Measurements from ENCODE around the gene CCSER2. TPM values are rescaled to one million over a fixed set of nuclear protein-coding genes. Genes with fewer than 3 reads are reported as not detected.
A peak's percentile ranks its signal among the peaks of the same experiment; 100 is the strongest.

CCSER2 gene
- polyA plus RNA-seq, 2 of the 4 experiments (the other 2 are of a cell fraction): 9.2 to 28.2 TPM

DNA sequence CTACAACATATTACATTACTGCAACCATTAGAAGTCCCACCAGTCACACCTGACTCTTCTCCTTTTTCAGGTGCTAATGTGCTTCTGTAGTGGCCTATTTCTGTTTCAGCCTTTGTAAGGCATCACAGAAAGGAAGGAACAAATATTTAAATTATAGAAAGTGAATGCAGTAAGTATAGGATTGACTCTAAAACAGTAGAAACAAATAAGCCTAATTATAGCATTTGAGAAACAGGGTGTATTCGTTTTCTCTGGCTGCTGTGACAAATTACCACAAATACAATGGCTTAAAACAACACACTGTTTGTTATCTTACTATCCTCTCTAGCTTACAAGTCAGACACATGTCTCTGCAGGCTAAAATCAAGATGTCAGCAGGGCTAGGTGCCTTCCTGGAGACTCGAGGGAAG lies 69.4 kb downstream of the CCSER2 start:
- Histone ChIP-seq H3K4me3 (no peak overlapping the region), H3K4me2 (no peak overlapping the region), H3K4me1 (0 out of 3 replicates have a peak, but pooled peaks cover 4% of the 10 kb centered on the region), H3K27ac (no peak overlapping the region), H3K9me3 (peaks cover 8% of the 10 kb centered on the region; the same call in 1 of the 3 replicates)
- ATAC-seq (no peak), DNase-seq (ENCODE audit: low read depth in 1 of 2, low spot score in 1 of 2) (no peak), FAIRE-seq (no peak)
- TF ChIP-seq FOSL2 (IDR thresholded peaks at IDR 0.05) (no peak), FOSL2 (CRISPR knock-in tag; IDR thresholded peaks at IDR 0.05) (no peak), RAD21 (conservative IDR thresholded peaks at IDR 0.05 in 1 of 2, IDR thresholded peaks at IDR 0.05 in 1 of 2) (no peak), SMC3 (IDR thresholded peaks at IDR 0.05) (no peak), EHMT2 (IDR thresholded peaks at IDR 0.05; ENCODE audit: low read depth) (no peak)
- TF ChIP-seq, protein P1, sequence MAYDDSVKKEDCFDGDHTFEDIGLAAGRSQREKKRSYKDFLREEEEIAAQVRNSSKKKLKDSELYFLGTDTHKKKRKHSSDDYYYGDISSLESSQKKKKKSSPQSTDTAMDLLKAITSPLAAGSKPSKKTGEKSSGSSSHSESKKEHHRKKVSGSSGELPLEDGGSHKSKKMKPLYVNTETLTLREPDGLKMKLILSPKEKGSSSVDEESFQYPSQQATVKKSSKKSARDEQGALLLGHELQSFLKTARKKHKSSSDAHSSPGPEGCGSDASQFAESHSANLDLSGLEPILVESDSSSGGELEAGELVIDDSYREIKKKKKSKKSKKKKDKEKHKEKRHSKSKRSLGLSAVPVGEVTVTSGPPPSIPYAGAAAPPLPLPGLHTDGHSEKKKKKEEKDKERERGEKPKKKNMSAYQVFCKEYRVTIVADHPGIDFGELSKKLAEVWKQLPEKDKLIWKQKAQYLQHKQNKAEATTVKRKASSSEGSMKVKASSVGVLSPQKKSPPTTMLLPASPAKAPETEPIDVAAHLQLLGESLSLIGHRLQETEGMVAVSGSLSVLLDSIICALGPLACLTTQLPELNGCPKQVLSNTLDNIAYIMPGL (CRISPR knock-in tag; IDR thresholded peaks at IDR 0.05; ENCODE audit: borderline replicate concordance): no peak
- TF ChIP-seq, protein P2, sequence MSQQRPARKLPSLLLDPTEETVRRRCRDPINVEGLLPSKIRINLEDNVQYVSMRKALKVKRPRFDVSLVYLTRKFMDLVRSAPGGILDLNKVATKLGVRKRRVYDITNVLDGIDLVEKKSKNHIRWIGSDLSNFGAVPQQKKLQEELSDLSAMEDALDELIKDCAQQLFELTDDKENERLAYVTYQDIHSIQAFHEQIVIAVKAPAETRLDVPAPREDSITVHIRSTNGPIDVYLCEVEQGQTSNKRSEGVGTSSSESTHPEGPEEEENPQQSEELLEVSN (IDR thresholded peaks at IDR 0.05; ENCODE audit: borderline replicate concordance, low read depth): no peak
- TF ChIP-seq, protein P3, sequence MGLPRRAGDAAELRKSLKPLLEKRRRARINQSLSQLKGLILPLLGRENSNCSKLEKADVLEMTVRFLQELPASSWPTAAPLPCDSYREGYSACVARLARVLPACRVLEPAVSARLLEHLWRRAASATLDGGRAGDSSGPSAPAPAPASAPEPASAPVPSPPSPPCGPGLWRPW (IDR thresholded peaks at IDR 0.05): no peak
- TF ChIP-seq, protein P4, sequence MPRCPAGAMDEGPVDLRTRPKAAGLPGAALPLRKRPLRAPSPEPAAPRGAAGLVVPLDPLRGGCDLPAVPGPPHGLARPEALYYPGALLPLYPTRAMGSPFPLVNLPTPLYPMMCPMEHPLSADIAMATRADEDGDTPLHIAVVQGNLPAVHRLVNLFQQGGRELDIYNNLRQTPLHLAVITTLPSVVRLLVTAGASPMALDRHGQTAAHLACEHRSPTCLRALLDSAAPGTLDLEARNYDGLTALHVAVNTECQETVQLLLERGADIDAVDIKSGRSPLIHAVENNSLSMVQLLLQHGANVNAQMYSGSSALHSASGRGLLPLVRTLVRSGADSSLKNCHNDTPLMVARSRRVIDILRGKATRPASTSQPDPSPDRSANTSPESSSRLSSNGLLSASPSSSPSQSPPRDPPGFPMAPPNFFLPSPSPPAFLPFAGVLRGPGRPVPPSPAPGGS (IDR thresholded peaks at IDR 0.05): no peak
- WGBS (ENCODE audit: missing lambda C conversion rate): 77% methylated on average over 2 of the region's 2 CpGs
- POLR2A ChIA-PET: no interaction called here
- CTCF ChIA-PET: no interaction called here

DNA sequence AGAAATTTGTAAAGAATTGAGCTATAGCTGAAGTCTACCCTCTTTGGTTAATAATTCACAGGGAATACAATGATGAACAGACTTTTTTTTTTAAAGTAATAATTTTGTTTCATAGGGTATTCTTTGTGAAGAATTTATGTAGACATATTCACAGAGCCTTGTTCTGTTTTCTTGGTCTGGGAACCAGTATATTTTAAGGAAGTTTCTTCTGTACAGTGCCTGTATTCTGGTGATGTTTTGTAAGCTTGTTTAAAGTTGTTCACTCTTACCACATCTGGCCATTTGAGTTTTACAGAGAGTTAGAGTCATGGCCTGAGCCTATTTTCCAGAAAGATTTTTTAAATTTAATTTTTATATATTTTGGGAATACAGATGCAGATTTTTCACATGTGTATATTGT lies 70.3 kb downstream of the CCSER2 start:
- peaks cover 8% of the 10 kb centered on the region; the same call in 1 of the 3 replicates for H3K9me3 ChIP-seq
- POLR2A ChIA-PET: no interaction called here
- TF ChIP-seq RARB (CRISPR knock-in tag; IDR thresholded peaks at IDR 0.05): no peak
- TF ChIP-seq MYC (IDR thresholded peaks at IDR 0.05; ENCODE audit: borderline replicate concordance, low read length): no peak
- TF ChIP-seq POLR2AphosphoS2 (conservative IDR thresholded peaks at IDR 0.05; ENCODE audit: low read length): no peak
- TF ChIP-seq CEBPB (IDR thresholded peaks at IDR 0.05): no peak

DNA sequence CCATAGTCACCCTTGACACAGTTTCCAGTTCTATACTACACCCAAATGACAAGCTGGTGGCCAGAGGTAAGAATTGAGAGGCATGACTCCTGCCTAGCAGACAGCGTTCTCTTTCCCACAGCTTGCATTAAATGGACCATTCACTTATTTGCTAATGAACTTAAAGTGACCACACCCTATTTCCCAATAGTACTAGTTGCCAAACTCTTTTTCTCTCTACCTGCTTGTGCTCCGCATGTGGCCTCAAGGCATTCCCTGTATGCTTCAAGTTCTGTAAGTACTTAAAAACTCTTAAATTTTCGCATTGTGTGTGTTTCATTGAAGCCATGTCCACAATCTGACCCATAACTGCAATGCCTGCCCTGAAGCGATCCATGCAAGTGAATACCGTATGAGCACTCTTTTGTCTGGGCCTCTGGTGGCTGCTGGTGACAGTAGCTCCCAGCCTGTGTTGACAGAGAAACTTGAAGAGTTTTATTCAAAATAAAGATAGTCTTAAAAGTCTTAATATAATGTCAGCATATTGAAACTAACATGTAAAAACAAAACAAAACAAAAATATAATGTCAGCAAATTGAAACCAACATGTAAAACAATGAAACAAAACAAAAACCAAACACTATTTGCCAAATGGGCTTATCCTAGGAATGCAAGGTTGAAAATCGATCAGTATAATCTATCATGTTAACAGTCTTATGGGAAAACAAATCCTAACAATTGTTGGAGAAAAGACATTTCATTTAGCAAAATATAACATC lies 73.6 kb downstream of the CCSER2 start:
- TF ChIP-seq, protein P4 (IDR thresholded peaks at IDR 0.05): no peak
- peak; percentile 38 for TF ChIP-seq MAFK (IDR thresholded peaks at IDR 0.05; ENCODE audit: partially characterized antibody)
- ATAC-seq (no peak), DNase-seq (ENCODE audit: low read depth in 1 of 2, low spot score in 1 of 2) (no peak), FAIRE-seq (no peak)
- WGBS (ENCODE audit: missing lambda C conversion rate): 90% methylated on average over 6 of the region's 6 CpGs
- 0 out of 3 replicates have a peak, but pooled peaks cover 4% of the 10 kb centered on the region for H3K4me1 ChIP-seq
- H3K27ac ChIP-seq: no peak overlapping the region
- no peaks in the 10 kb centered on the region for H3K9me3 ChIP-seq
- CTCF ChIA-PET: interaction anchor here (1.3 kb wide), 1 partner anchor 135 kb away, joined by 4 read pairs; no protein-coding TSS in a partner anchor
- no peak overlapping the region for H3K4me2 ChIP-seq
- no peak overlapping the region for H3K4me3 ChIP-seq
- POLR2A ChIA-PET: no interaction called here

More for the DNA sequence above, 70.3 kb downstream of the CCSER2 start:
- DNase-seq (ENCODE audit: low read depth in 1 of 2, low spot score in 1 of 2) (no peak), FAIRE-seq (no peak), ATAC-seq (no peak)
- Histone ChIP-seq H3K4me3 (no peak overlapping the region), H3K4me1 (0 out of 3 replicates have a peak, but pooled peaks cover 4% of the 10 kb centered on the region), H3K27ac (no peak overlapping the region), H3K4me2 (no peak overlapping the region)
- CTCF ChIA-PET: interaction anchor here (1.5 kb wide), 1 partner anchor 155 kb away, joined by 3 read pairs; no protein-coding TSS in a partner anchor

All from A549 (cell line).